CD14-positive monocyte (primary cell): ENCODE data around the gene TMEM47. TPM values are rescaled to one million over a fixed set of nuclear protein-coding genes. Genes with fewer than 3 reads are reported as not detected.

Experiments
- DNase-seq, 3 donors: peaks; one replicate each; pipeline ENCODE4 v3.0.0-alpha.2; 2011 to 2022
- H2AFZ ChIP-seq: 2 replicates; pipeline ENCODE4 v1.6.0; 2012; ENCODE audit warnings: mild to moderate bottlenecking, low read depth, low read length, inconsistent platforms; ENCODE audit not compliant: insufficient read depth, poor library complexity, severe bottlenecking
- H3K27ac ChIP-seq, 2 donors: 1 replicate in 1 of 2; 2 replicates in 1 of 2; pipeline ENCODE4 v1.5.1; 2012 to 2013; ENCODE audit warnings: low read length in 2 of 2, control low read depth in 1 of 2, inconsistent platforms in 1 of 2, low read depth in 1 of 2, mild to moderate bottlenecking in 1 of 2
- H3K27me3 ChIP-seq, 2 donors: one replicate each; pipeline versions ENCODE4 v1.6.0 to v1.6.1; 2011 to 2013; ENCODE audit warnings: low read length in 2 of 2; ENCODE audit not compliant: control insufficient read depth in 2 of 2, insufficient read depth in 2 of 2
- H3K36me3 ChIP-seq, 2 donors: replicated peaks in 1 of 2; 1 replicate in 1 of 2; 2 replicates in 1 of 2; pipeline versions ENCODE4 v1.5.1 to v1.6.1; 2012 to 2013; ENCODE audit warnings: low read length in 2 of 2, control low read depth in 1 of 2, inconsistent platforms in 1 of 2, mild to moderate bottlenecking in 1 of 2; ENCODE audit not compliant: insufficient read depth in 2 of 2, control insufficient read depth in 1 of 2
- H3K4me1 ChIP-seq, 2 donors: 1 replicate in 1 of 2; 2 replicates in 1 of 2; pipeline versions ENCODE4 v1.5.1 to v1.6.1; 2012 to 2013; ENCODE audit warnings: low read length in 2 of 2, control low read depth in 1 of 2, inconsistent platforms in 1 of 2, mild to moderate bottlenecking in 1 of 2, moderate library complexity in 1 of 2; ENCODE audit not compliant: insufficient read depth in 2 of 2, control insufficient read depth in 1 of 2
- H3K4me2 ChIP-seq: replicated peaks from 2 replicates; pipeline ENCODE3; 2012; ENCODE audit warnings: low read length, moderate library complexity, mild to moderate bottlenecking; ENCODE audit not compliant: poor library complexity, severe bottlenecking; ENCODE audit errors: extremely low read depth
- H3K4me3 ChIP-seq, 3 experiments: fragments of 200-600 bp in 1 of 3; sonication (generic) in 1 of 3; replicated peaks in 1 of 3; 1 replicate in 2 of 3; 2 replicates in 1 of 3; pipeline ENCODE4 v1.5.1; 2011 to 2013; ENCODE audit warnings: low read length in 3 of 3, mild to moderate bottlenecking in 3 of 3, control low read depth in 2 of 3, low read depth in 2 of 3, inconsistent platforms in 1 of 3, moderate library complexity in 1 of 3
- H3K79me2 ChIP-seq: 2 replicates; pipeline ENCODE4 v1.6.0; 2012; ENCODE audit warnings: mild to moderate bottlenecking, control low read depth, inconsistent platforms, low read length, moderate library complexity; ENCODE audit not compliant: insufficient read depth
- H3K9ac ChIP-seq: 2 replicates; pipeline ENCODE4 v1.6.0; 2017; ENCODE audit warnings: low read length, mild to moderate bottlenecking; ENCODE audit not compliant: insufficient read depth, poor library complexity, severe bottlenecking
- H3K9me3 ChIP-seq, 2 donors: replicated peaks in 1 of 2; 1 replicate in 1 of 2; 2 replicates in 1 of 2; pipeline versions ENCODE4 v1.5.1 to v1.6.1; 2012 to 2013; ENCODE audit warnings: low read length in 2 of 2, control low read depth in 1 of 2; ENCODE audit not compliant: control insufficient read depth in 1 of 2, insufficient read depth in 1 of 2
- H4K20me1 ChIP-seq: 2 replicates; pipeline ENCODE4 v1.6.0; 2012; ENCODE audit warnings: mild to moderate bottlenecking, low read length, control low read depth, moderate library complexity; ENCODE audit not compliant: insufficient read depth
- H3K27ac Mint-ChIP-seq, 7 donors: one replicate each; pipeline ENCODE4 v1.8.0; 2020; ENCODE audit warnings: mild to moderate bottlenecking in 7 of 7, mixed read lengths in 7 of 7, moderate library complexity in 6 of 7, inconsistent platforms in 2 of 7
- H3K27me3 Mint-ChIP-seq, 3 donors: one replicate each; pipeline ENCODE4 v1.8.0; 2021 to 2022; ENCODE audit warnings: low read depth in 3 of 3, mild to moderate bottlenecking in 3 of 3, mixed read lengths in 3 of 3, moderate library complexity in 3 of 3, inconsistent platforms in 1 of 3
- H3K36me3 Mint-ChIP-seq, 2 donors: one replicate each; pipeline ENCODE4 v1.8.0; 2020; ENCODE audit warnings: mixed read lengths in 2 of 2, inconsistent platforms in 1 of 2, mild to moderate bottlenecking in 1 of 2
- H3K4me1 Mint-ChIP-seq: one replicate; pipeline ENCODE4 v1.8.0; 2020; ENCODE audit warnings: mild to moderate bottlenecking, mixed read lengths
- H3K4me3 Mint-ChIP-seq, 2 donors: one replicate each; pipeline ENCODE4 v1.8.0; 2020; ENCODE audit warnings: mild to moderate bottlenecking in 2 of 2, mixed read lengths in 2 of 2, moderate library complexity in 1 of 2
- H3K9me3 Mint-ChIP-seq, 7 donors: one replicate each; pipeline ENCODE4 v1.8.0; 2020 to 2022; ENCODE audit warnings: mixed read lengths in 7 of 7, mild to moderate bottlenecking in 6 of 7, moderate library complexity in 6 of 7, inconsistent platforms in 2 of 7
- CTCF ChIP-seq: fragments of 200-600 bp; IDR thresholded peaks from one replicate; pipeline ENCODE4 v1.8.0; 2022; ENCODE audit warnings: antibody characterized with exemption, mild to moderate bottlenecking
- WGBS: methylation state at CpG from one replicate; pipeline ENCODE4 v1.1.5; 2013; ENCODE audit warnings: missing lambda C conversion rate; ENCODE audit not compliant: insufficient coverage; 5-methylcytosine and 5-hydroxymethylcytosine counted together
- intact Hi-C, 2 donors: fragments of 100-400 bp; cut with micrococcal nuclease; formaldehyde crosslinking; loops; one replicate each; pipeline versions ENCODE4 v1.15.0 to v1.15.1; 2023
- polyA plus RNA-seq, 3 donors: library from polyadenylated mRNA; depleted of rRNA in 1 of 3; unstranded in 2 of 3; stranded (reverse) in 1 of 3; fragments of 300-500 nt in 2 of 3; fragments of >200 nt in 1 of 3; fragmentation: Illumina TruSeq in 2 of 3; gene quantifications; 1 replicate in 2 of 3; 2 replicates in 1 of 3; pipeline ENCODE4 v1.2.3, GENCODE V29; 2012 to 2021

TMEM47 gene
- polyA plus RNA-seq, 3 donors, result not detected

GRCh38 chrX:34655501-34656455, 1.3 kb downstream of the TMEM47 start:
- Histone ChIP-seq H3K4me3 (no peak overlapping the region), H3K27me3 (peaks cover 33% of the 10 kb centered on the region in 2 donors), H3K9me3 (peaks cover 0 to 11% of the 10 kb centered on the region in 2 donors), H3K36me3 (no peaks in the 10 kb centered on the region), H3K4me1 (no peaks in the 10 kb centered on the region), H3K9ac (no peak overlapping the region), H4K20me1 (no peaks in the 10 kb centered on the region), H3K4me2 (no peak overlapping the region), H2AFZ (no peak overlapping the region), H3K27ac (no peak overlapping the region), H3K79me2 (no peaks in the 10 kb centered on the region)
- WGBS, result no CpG with 5 or more reads among the region's 25 CpGs
- Mint-ChIP-seq H3K9me3 (peaks cover 2 to 10% (median 8%) of the 10 kb centered on the region in 7 donors), H3K27me3 (peaks cover 29 to 51% (median 35%) of the 10 kb centered on the region in 3 donors), H3K36me3 (no peaks in the 10 kb centered on the region), H3K4me1 (peaks cover 5% of the 10 kb centered on the region), H3K4me3 (peak overlapping the region in 1 of 2 donors; percentile 73), H3K27ac (no peak overlapping the region)
- intact Hi-C loops, result no loop called here
- no peak for DNase-seq
- TF ChIP-seq CTCF, result no peak

- Mint-ChIP-seq H3K36me3 (no peaks in the 10 kb centered on the region), H3K4me3 (peak overlapping the region in 1 of 2 donors; percentile 65), H3K27me3 (peaks cover 29 to 49% (median 36%) of the 10 kb centered on the region in 3 donors), H3K27ac (peak overlapping the region in 1 of 7 donors; percentile 55), H3K9me3 (peaks cover 2 to 10% (median 8%) of the 10 kb centered on the region in 7 donors), H3K4me1 (peaks cover 5% of the 10 kb centered on the region)
- Histone ChIP-seq H3K27me3 (peaks cover 33% of the 10 kb centered on the region in 2 donors), H3K4me1 (no peaks in the 10 kb centered on the region), H3K9me3 (peaks cover 0 to 11% of the 10 kb centered on the region in 2 donors), H2AFZ (no peak overlapping the region), H4K20me1 (no peaks in the 10 kb centered on the region), H3K9ac (no peak overlapping the region), H3K27ac (no peak overlapping the region), H3K36me3 (no peaks in the 10 kb centered on the region), H3K4me2 (no peak overlapping the region), H3K79me2 (no peaks in the 10 kb centered on the region), H3K4me3 (no peak overlapping the region)
- intact Hi-C loops, result no loop called here
- DNase-seq, result no peak
- no CpG with 5 or more reads among the region's 9 CpGs for WGBS
- no peak for TF ChIP-seq CTCF
These were observed 2.2 kb downstream of the TMEM47 start for GRCh38 chrX:34654696-34655490.
